ENCODE measurements around the gene STK11IP.

The STK11IP gene

GRCh38 chr2:219618733-219619122 is 21.1 kb downstream of the STK11IP start:
- no peak for DNase-seq

GRCh38 chr2:219619235-219619634 is 21.6 kb downstream of the STK11IP start:
- DNase-seq: no peak

DNA sequence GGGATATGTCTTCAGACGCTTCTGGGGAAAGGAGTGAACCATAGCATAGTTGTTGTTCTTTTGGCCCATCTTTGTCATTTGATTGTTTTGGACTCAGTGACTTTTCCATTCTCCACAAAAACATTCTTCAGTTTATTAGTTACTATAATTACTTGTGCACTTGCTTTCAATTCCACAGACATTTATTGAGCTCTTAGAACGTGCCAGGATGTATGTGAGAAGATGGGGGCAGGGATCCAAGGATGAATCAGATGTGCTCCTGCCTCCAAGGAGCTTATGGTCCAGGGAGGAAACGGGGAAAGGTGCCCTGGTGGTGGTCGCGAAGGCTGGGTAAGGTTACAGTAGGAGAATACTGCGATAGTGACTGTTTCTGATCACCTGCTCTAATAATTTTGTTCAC is 22.9 kb downstream of the STK11IP start:
- no peak for DNase-seq

GRCh38 chr2:219621935-219622334 is 24.3 kb downstream of the STK11IP start:
- DNase-seq: no peak

- DNase-seq: no peak
Observed at GRCh38 chr2:219622472-219622871, 24.8 kb downstream of the STK11IP start.

GRCh38 chr2:219624565-219624964 is 26.9 kb downstream of the STK11IP start:
- no peak for DNase-seq

DNA sequence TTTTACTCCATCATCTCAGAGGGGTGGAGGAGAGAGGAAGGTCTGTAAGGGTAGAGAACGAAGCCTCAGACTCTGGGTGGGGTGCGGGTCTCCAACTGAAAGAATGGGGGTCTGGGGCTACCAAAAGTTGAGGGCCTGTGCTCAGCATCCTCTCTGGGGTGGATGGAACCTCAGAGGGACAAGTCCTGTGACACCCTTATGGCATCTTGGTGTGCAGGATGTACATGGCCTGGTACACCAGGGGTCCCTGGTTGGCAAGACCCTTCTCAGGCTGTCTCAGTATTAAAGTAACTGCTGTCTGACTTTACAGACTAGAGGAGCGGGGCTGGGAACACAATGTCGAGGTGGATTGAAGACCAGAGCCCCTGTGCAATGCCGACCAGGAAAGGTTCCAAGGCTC is 27.5 kb downstream of the STK11IP start:
- no peak for DNase-seq

DNA sequence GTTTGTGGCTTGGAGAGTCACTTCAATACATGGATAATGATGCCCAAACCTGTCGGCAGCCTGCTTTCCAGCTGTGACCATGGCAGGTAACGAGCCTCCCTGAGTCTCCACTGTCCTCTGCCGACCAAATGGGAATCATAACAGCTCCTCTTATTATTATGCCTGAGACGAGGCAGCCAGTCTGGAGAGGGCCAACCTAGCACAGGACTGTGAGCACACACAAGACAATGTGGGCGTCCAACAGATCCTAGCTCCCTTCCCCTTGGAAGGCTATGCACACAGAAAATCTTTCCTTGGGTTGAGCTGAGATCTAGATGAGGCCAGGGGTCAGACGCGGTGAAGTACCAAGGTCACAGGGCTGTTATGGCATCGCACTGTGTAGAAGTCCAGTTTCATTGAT is 28.9 kb downstream of the STK11IP start:
- DNase-seq: no peak

DNA sequence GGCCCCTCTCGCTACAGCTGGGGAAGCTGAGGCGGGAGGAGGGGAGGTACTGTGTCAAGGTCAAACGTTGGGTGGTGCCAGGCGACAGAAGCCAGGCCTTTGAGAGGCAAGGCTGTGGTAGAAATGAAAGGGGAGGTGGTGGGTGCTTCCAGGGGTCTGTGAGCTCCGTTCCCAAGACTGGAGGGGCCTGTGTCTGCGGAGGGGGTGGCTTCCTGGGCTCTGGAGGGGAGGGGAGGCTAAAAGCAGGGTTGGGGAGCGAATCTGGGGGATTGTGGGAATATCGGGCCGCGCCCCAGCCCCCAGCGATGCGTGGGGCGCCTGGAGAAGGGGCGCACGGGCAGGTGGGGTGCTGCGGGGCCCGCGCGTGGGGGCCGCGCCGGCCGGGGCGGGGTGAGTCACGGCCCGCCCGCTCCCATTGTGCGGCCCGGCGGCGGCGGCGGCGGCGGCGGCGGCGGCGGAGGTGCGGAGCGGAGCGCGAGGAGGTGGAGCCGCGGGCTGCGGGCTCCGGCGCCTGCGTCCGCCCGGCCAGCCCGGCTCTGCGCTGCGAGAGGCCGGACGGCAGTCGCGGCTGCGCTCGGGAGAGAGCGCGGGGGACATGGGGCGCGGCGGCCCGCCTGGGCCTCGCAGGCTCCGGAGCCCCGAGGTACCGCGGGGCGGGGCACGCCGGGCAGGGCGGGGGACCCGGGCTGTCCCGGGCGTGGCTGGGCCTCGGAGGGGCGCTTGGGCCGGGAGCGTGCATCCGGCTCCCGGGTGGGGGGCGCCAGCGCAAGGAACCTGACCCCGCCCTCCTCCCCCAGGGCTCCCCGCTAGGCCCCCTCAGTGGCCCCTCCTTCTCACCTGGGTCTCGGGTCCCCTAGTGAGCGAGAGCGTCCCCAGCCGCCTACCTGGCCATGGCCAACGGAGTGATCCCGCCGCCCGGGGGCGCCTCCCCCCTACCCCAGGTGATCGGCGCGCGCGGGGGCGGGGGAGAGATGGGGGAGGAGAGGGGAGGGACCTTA is 29.7 kb downstream of the STK11IP start, which contains the start of gene SLC4A3:
TSS of gene SLC4A3 (plus strand) at position 528 of the 998 bp plus-strand sequence. CDS start at position 891, 363 bp downstream.
- DNase-seq: no peak

DNA sequence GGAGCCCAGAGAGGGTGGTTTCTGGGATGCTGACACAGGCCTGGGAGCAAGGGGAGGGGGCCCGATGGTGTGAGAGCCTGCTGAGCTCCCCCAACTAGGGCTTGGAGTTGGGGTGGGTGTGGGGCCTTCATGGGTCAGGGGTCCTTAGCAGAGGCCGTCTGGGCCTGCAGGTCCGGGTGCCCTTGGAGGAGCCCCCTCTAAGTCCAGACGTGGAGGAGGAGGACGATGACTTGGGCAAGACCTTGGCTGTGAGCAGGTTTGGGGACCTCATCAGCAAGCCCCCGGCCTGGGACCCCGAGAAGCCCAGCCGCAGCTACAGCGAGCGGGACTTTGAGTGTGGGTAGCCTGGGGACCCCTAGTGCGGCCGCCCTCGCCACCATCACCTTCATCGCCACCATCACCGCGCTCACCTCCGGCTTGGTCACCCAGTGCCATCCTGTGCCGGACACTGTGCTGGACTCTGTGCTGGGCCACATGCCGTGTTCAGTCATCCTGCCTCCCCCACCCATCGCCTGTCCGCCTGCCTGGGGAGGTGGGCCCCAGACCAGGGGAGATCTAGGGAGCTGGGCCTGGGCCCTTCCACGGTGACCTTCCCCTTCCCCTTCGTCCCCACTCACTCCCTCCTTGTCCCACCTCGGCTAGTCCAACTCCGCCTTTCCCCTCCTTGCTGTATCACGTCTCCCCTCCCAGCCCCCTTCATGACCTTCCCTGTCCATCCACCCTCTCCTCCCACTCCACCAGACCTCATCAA is 30.8 kb downstream of the STK11IP start:
- no peak for DNase-seq

GRCh38 chr2:219628986-219629901 is 31.6 kb downstream of the STK11IP start:
- DNase-seq: no peak

GRCh38 chr2:219629976-219630695 is 32.5 kb downstream of the STK11IP start:
- no peak for DNase-seq

GRCh38 chr2:219630770-219631405 is 33.2 kb downstream of the STK11IP start:
- DNase-seq: no peak

- DNase-seq: no peak
Observed at GRCh38 chr2:219631406-219631891, 33.8 kb downstream of the STK11IP start.

- no peak for DNase-seq
Observed at GRCh38 chr2:219631904-219632759, 34.5 kb downstream of the STK11IP start.

- DNase-seq: no peak
Observed at GRCh38 chr2:219632760-219633105, 35.1 kb downstream of the STK11IP start.

- DNase-seq: no peak
Observed at GRCh38 chr2:219633276-219634065, 35.8 kb downstream of the STK11IP start.

- no peak for DNase-seq
Observed at GRCh38 chr2:219634171-219634940, 36.7 kb downstream of the STK11IP start.

All from hematopoietic multipotent progenitor cell treated with erythropoietin and hydrocortisone succinate and interleukin-3 and kit ligand, for 8 days (in vitro differentiated cells).